Gastrocnemius medialis (tissue), 4 donors: ENCODE results near the gene VEGFA. TPM values are rescaled to one million over a fixed set of nuclear protein-coding genes. Genes with fewer than 3 reads are reported as not detected.

ENCODE experiments used
- ATAC-seq, 2 donors: fragments of 150-250 bp; one replicate each; pipeline ENCODE4 v1.9.1; 2016
- DNase-seq, 2 donors: peaks; one replicate each; pipeline ENCODE4 v3.0.0-alpha.2; 2019
- H3K27ac ChIP-seq, 4 donors: fragments of 200-600 bp; sonication (generic); 1 replicate in 1 of 4; 2 replicates in 3 of 4; pipeline ENCODE4 v1.5.1; 2016 to 2018; ENCODE audit warnings: mild to moderate bottlenecking in 2 of 4, moderate library complexity in 1 of 4
- H3K27me3 ChIP-seq, 3 donors: fragments of 200-600 bp; sonication (generic) in 2 of 3; 1 replicate in 1 of 3; 2 replicates in 2 of 3; pipeline versions ENCODE4 v1.5.1 to v1.6.0; 2016 to 2019; ENCODE audit warnings: mild to moderate bottlenecking in 1 of 3, moderate library complexity in 1 of 3
- H3K36me3 ChIP-seq, 2 donors: fragments of 200-600 bp; sonication (generic) in 1 of 2; one replicate each; pipeline ENCODE4 v1.5.1; 2017 to 2018
- H3K4me1 ChIP-seq, 2 donors: fragments of 200-600 bp; sonication (generic) in 1 of 2; one replicate each; pipeline ENCODE4 v1.5.1; 2016 to 2017; ENCODE audit warnings: mild to moderate bottlenecking in 2 of 2
- H3K4me3 ChIP-seq, 4 donors: fragments of 200-600 bp; sonication (generic) in 3 of 4; 1 replicate in 1 of 4; 2 replicates in 3 of 4; pipeline ENCODE4 v1.5.1; 2016 to 2019; ENCODE audit warnings: mild to moderate bottlenecking in 2 of 4
- H3K9me3 ChIP-seq, 3 donors: fragments of 200-600 bp; sonication (generic) in 2 of 3; 1 replicate in 1 of 3; 2 replicates in 2 of 3; pipeline ENCODE4 v1.5.1; 2016 to 2019
- POLR2A ChIP-seq, 2 donors: fragments of 450-650 bp; IDR thresholded peaks; one replicate each; pipeline ENCODE4 v1.6.1; 2017; ENCODE audit warnings: antibody characterized with exemption in 2 of 2, mild to moderate bottlenecking in 2 of 2, moderate library complexity in 2 of 2
- in situ Hi-C, 4 donors: fragments of 200-750 bp; cut with MboI; loops; one replicate each; pipeline versions ENCODE4 v1.15.0 to v1.8.0; 2017; ENCODE audit warnings: low sequenced_read_pairs in 4 of 4
- intact Hi-C: fragments of 100-400 bp; cut with DNase I; formaldehyde crosslinking; loops from one replicate; pipeline ENCODE4 v1.15.1; 2023; ENCODE audit warnings: low total_unique reads
- total RNA-seq, 4 donors: library from RNA; depleted of rRNA; stranded (reverse); fragments of >200 nt; gene quantifications; one replicate each; pipeline versions ENCODE4 v1.1.0 to v1.2.3, GENCODE V29; 2016
- TF ChIP-seq, protein P1 (sequence below), 5 experiments: fragments of 450-650 bp in 3 of 5; fragments of 200-600 bp in 2 of 5; sonication (generic) in 2 of 5; IDR thresholded peaks in 4 of 5; conservative IDR thresholded peaks in 1 of 5; 1 replicate in 4 of 5; 2 replicates in 1 of 5; pipeline ENCODE4 v1.5.1; 2016 to 2019; ENCODE audit warnings: antibody characterized with exemption in 5 of 5, mild to moderate bottlenecking in 3 of 5, moderate library complexity in 3 of 5

Gene VEGFA
- total RNA-seq, 4 donors from 2014 or later, result 66.4 to 195 (median 149) TPM

DNA sequence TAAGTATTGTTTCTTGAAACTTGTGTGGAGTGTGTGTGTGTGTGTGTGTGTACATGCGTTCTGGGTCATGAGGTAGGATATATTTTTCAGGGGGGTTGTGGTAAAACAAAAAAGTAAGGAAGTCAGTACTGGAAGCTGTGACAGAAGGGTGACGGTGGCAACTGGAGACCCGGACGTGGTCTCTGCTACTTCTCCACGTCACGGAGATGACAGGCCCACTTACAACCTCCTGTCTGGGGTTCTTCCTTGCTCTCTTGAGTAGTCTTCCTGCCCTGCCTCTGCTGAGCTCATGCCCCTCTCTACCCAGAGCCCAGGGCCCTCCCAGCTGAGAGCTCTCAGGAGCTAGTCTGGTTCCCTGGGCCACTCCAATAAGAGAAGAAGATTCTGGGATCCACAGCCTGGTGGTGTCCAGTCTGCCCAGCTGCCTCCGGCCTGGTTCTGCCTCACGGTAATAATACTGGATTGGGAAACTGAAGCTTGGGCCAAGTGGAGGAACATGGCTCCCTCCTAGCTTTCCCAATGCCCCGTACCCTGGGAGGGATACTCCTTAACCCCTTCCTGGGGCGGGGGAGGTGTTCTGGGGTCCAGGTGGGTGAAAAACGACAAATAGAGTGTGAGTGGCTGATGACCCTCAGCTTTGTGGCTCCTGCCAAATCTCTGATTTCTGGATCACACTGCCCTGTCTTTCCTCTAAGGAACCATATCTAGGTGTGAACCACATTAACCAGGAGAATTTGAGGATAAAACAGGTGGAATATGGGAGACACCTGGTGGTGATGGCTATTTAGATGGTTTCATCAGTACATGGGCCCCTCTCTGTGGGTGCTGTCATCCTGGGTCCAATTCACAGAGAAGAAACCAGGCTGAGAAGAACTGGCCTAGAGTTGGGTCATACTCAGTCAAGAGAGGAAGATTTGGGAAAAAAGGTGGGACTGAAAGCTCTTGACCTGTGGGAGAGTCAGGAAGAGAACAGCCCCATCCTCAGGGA, 27.2 kb downstream of the VEGFA start:
- intact Hi-C loops (loop anchor here (5.0 kb wide), 1 partner anchor 155 kb away; no protein-coding TSS in a partner anchor), in situ Hi-C loops (no loop called here)
- ATAC-seq (no peak), DNase-seq (no peak)
- Histone ChIP-seq H3K9me3 (no peaks in the 10 kb centered on the region), H3K27ac (peak overlapping the region; percentile 91 to 96 (median 92)), H3K36me3 (no peaks in the 10 kb centered on the region), H3K27me3 (no peaks in the 10 kb centered on the region), H3K4me3 (no peak overlapping the region), H3K4me1 (peaks cover 52 to 65% of the 10 kb centered on the region in 2 donors)
- no peak for TF ChIP-seq POLR2A (IDR thresholded peaks at IDR 0.05)
- TF ChIP-seq, protein P1, sequence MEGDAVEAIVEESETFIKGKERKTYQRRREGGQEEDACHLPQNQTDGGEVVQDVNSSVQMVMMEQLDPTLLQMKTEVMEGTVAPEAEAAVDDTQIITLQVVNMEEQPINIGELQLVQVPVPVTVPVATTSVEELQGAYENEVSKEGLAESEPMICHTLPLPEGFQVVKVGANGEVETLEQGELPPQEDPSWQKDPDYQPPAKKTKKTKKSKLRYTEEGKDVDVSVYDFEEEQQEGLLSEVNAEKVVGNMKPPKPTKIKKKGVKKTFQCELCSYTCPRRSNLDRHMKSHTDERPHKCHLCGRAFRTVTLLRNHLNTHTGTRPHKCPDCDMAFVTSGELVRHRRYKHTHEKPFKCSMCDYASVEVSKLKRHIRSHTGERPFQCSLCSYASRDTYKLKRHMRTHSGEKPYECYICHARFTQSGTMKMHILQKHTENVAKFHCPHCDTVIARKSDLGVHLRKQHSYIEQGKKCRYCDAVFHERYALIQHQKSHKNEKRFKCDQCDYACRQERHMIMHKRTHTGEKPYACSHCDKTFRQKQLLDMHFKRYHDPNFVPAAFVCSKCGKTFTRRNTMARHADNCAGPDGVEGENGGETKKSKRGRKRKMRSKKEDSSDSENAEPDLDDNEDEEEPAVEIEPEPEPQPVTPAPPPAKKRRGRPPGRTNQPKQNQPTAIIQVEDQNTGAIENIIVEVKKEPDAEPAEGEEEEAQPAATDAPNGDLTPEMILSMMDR (IDR thresholded peaks at IDR 0.05 in 4 of 5, conservative IDR thresholded peaks at IDR 0.05 in 1 of 5), result no peak

DNA sequence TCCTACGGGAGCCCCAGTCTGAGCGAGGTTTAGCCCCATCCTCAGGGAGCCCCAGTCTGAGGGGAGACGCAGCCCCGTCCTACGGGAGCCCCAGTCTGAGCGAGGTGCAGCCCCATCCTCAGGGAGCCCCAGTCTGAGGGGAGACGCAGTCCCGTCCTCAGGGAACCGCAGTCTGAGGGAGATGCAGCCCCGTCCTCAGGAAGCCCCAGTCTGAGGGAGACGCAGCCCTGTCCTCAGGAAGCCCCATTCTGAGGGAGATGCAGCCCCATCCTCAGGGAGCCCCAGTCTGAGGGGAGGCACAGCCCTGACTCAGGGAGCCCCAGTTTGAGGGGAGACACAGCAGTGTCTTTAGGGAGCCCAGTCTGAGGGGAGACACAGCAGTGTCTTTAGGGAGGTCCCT, 27.9 kb downstream of the VEGFA start:
- intact Hi-C loops (loop anchor here (1.0 to 5.0 kb wide), 3 partner anchors 21 to 191 kb away; no protein-coding TSS in a partner anchor), in situ Hi-C loops (no loop called here)
- ATAC-seq (no peak), DNase-seq (no peak)
- Histone ChIP-seq H3K4me3 (no peak overlapping the region), H3K27ac (peak overlapping the region; percentile 91 to 96 (median 92)), H3K9me3 (no peaks in the 10 kb centered on the region), H3K4me1 (peaks cover 52 to 65% of the 10 kb centered on the region in 2 donors), H3K36me3 (no peaks in the 10 kb centered on the region), H3K27me3 (no peaks in the 10 kb centered on the region)
- TF ChIP-seq POLR2A (IDR thresholded peaks at IDR 0.05), result no peak
- TF ChIP-seq, protein P1 (IDR thresholded peaks at IDR 0.05 in 4 of 5, conservative IDR thresholded peaks at IDR 0.05 in 1 of 5), result no peak

DNA sequence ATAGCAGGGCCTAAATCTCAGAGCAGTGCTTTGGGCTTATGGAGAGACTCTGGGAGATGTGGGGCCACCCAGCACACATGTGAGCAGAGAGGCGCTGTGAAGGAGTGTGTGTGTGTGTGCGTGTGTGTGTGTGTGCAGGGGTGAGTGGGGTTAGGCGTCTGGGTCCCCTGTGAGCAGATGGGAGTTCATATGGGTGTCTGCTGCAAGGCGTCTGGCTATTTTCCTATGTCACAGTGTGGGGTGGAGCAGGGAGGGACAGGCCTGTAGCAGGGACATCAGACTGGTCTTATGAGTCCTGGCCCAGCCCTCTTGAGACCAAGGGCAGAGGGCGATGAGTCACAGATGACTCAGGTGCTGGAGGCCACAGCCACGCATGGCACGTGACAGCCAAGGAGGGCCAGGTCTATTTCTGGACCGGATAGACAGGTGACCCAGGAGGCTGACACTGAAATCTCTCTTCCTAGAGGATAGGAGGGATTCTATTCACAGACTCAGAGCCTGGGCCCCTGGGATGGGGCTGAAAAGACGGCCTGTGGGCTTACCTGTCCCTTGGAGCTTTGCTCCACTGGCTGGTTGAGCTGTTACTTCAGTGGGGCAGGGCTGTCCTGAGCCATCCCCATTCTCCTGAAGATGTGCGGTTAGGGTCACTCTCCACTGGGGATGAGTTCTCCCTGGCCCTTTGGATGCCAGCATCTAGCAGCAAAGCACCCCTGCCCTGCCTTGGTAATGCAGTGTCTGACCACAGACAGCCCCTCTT, 28.9 kb downstream of the VEGFA start:
- Histone ChIP-seq H3K9me3 (no peaks in the 10 kb centered on the region), H3K36me3 (no peaks in the 10 kb centered on the region), H3K27me3 (no peaks in the 10 kb centered on the region), H3K4me3 (no peak overlapping the region), H3K27ac (peak overlapping the region; percentile 91 to 96 (median 92)), H3K4me1 (peaks cover 47 to 59% of the 10 kb centered on the region in 2 donors)
- in situ Hi-C loops, result no loop called here
- TF ChIP-seq, protein P1 (IDR thresholded peaks at IDR 0.05 in 4 of 5, conservative IDR thresholded peaks at IDR 0.05 in 1 of 5), result peak in 1 of 5 experiments; percentile 34
- TF ChIP-seq POLR2A (IDR thresholded peaks at IDR 0.05), result peak; percentile 88 to 94
- intact Hi-C loops, result loop anchor here (1.0 to 5.0 kb wide), 4 partner anchors 22 to 190 kb away; no protein-coding TSS in a partner anchor
- peak; percentile 98 to 99 for DNase-seq
- peak; percentile 88 to 91 for ATAC-seq

DNA sequence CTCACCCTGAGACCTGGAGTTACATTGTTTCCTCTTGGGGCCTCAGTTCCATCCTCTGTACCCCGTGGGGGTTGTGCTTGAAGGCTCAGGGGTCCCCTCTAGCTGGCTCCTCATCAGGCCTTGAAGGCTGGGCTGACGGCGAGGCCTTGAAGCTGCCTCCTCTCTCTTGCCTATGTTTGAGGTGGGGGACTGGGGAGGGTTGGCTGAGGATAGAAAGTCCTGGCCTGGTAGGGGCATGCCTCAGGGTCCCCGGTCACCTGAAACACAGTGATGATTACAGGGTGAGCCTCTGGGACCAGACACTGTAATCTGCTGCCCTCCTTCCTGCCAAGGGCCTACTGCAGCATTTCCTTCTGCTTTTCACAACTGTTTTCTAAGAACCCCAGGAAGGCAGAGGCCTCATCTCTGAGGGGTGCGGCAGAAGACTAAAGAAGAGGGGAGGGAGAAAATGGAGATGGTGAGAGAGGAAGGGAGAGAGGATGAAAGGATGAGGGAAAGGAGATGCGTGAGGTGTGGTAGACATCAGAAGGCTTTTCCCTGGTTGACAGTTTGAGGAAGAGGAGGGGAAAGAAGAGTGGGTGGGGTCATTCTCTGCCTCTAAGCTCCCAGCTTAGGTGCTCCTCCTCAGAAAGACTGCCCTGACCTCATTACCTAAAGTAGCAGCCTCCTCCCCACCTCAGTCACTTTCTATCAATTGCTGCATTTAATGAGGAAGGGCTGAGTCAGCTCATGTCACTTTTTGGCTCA, 29.7 kb downstream of the VEGFA start:
- intact Hi-C loops, result loop anchor here (1.0 to 5.0 kb wide), 3 partner anchors 122 to 189 kb away; no protein-coding TSS in a partner anchor
- in situ Hi-C loops, result no loop called here

More for the DNA sequence above, 29.7 kb downstream of the VEGFA start:
- Histone ChIP-seq H3K27me3 (no peaks in the 10 kb centered on the region), H3K4me1 (peaks cover 38 to 50% of the 10 kb centered on the region in 2 donors), H3K27ac (peak overlapping the region; percentile 91 to 96 (median 92)), H3K4me3 (no peak overlapping the region), H3K36me3 (no peaks in the 10 kb centered on the region), H3K9me3 (no peaks in the 10 kb centered on the region)
- DNase-seq (no peak), ATAC-seq (peak in 1 of 2 donors; percentile 5)
- TF ChIP-seq, protein P1 (IDR thresholded peaks at IDR 0.05 in 4 of 5, conservative IDR thresholded peaks at IDR 0.05 in 1 of 5), result no peak
- no peak for TF ChIP-seq POLR2A (IDR thresholded peaks at IDR 0.05)
